NCI-H187 (cell line): ENCODE results near the gene CDC37.

ENCODE experiments used
- DNase-seq, 2 experiments: peaks; one replicate each; lab custom pipeline; 2025; lab: John Stamatoyannopoulos, UW

Gene CDC37

DNA sequence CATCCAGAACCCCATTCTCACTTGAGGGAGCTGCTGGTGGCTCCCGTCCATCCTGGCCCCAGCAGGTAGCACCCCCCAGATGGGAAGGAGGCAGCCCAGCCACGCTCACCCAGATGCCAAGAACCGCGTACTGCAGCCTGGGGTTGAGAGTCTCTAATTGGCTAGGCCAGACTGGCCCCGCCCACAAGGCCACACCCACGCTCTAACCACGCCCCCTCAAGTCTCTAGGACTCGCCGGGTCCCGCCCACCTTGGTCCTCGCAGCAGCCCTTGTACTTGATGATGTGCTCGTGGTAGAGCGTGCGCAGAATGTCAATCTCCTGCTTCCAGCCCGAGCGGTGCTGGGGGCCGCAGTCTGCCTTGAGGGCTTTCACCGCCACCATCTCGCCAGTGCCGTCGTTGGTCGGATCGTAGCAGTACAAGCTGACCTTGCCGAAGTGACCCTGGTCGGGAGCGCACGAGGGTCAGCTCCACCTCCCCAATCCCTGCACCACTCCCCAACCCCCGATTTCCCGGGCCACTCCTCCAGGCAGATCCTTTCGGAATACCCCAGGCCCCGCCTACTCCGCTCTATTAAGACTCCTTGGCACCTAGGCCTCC lies 49.5 kb downstream of the CDC37 start:
- no peak for DNase-seq

DNA sequence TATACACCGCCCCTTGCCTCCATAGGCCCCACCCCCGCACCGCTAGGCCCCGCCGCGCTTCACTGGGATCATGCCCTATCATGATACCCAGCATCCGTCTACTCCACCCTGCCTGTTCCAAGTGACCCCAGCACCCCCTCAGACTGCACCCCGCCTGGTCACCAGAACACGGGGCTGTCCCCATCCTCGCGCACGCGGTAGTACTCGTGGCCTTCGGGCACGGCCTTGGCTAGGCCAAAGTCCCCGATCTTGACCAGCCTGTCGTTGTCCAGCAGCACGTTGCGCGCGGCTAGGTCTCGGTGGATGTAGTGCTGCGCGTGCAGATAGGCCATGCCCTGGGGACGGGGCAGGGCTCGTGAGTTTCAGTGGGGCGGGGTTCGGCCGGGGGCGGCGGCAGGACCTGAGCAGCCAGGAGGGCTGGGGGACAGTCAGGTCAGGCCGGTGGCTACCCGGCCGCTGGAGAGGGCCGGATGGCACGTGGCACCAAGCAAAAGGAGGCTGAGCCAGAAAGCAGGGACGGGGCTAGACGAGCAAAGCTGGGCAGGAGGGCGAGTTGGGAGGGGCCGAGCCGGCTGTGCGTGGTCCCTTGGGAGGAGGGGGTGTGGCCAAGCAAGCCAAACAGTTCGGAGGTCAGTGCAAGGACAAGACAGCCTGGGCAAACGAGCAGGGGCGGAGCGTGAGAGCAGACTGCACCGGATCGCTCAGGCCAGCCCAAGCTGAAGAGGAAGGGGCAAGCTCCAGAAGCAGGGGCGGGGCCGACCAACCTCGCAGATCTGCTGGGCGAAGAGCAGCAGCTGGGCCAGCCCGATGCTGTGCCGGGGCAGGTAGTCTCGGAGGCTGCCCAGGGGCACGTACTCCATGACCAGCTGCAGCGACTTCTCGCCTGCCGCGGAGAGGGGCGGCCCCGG lies 50.3 kb downstream of the CDC37 start:
- DNase-seq, result peak in 1 of 2 experiments; percentile 12

DNA sequence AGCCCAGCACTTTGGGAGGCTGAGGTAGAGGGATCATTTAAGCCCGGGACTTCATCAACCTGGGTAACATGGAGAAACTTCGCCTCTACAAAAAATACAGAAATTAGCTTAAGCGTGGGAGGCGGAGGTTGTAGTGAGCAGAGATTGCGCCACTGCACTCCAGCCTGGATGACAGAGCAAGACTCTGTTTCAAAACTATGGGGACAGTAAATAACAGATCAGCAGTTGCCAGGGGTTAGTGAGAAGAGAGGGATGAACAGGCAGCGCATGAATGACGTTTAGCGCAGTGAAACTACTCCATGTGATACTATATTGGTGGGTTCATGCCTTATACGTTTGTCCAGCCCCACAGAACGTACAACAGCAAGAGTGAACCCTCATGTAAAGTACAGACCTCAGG lies 56.8 kb downstream of the CDC37 start:
- DNase-seq, result no peak

DNA sequence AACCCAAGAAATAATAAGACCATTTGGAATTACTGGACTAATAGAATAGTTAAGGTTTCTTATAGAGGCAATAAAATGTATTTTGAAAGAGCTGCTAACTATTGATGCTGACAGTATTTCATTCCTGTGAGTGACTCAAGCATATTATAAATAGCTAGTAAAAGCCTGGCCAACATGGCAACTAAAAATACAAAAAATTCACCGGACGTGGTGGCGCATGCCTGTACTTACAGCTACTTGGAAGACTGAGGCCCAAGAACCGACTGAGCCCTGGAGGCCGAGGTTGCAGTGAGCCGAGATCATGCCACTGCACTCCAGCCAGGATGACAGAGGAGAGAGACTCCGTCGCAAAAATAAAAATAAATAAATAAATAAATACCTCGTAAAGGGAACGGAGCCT lies 58.6 kb downstream of the CDC37 start:
- no peak for DNase-seq

DNA sequence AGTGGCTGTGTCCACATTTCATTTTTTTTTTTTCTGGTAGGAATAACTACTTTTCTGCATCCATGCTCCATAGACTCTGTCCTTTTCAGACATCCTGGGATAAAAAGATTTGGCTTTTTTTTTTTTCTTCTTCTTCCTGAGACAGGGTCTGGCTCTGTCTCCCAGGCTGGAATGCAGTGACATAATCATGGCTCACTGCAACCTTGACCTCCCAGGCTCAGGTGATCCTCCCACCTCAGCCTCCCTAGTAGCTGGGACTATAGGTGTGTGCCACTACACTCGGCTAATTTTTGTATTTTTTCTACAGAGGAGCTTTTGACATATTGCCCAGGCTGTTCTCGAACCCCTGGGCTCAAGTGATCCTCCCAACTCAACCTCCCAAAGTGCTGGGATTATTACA lies 59.8 kb downstream of the CDC37 start:
- no peak for DNase-seq
